A172 (cell line): ENCODE data around the gene GFPT2. TPM values are rescaled to one million over a fixed set of nuclear protein-coding genes. Genes with fewer than 3 reads are reported as not detected.

Source experiments
- DNase-seq: peaks from one replicate; pipeline ENCODE4 v3.0.0-alpha.2; 2015; ENCODE audit warnings: low spot score
- total RNA-seq: library from RNA; depleted of rRNA; stranded (reverse); fragments of >200 nt; shearing (Covaris generic); gene quantifications from 2 replicates; pipeline ENCODE4 v1.2.3, GENCODE V29; 2014; rRNA removed

The GFPT2 gene
- total RNA-seq, 1 experiment from 2014 or later = 42.0 TPM

GRCh38 chr5:180283026-180283615 lies 70.0 kb downstream of the GFPT2 start:
- DNase-seq = peak; percentile 38

GRCh38 chr5:180282281-180282680 lies 70.9 kb downstream of the GFPT2 start:
- no peak for DNase-seq

GRCh38 chr5:180281706-180282105 lies 71.4 kb downstream of the GFPT2 start:
- DNase-seq = no peak

GRCh38 chr5:180274695-180275094 lies 78.4 kb downstream of the GFPT2 start:
- no peak for DNase-seq

GRCh38 chr5:180271221-180271620 lies 81.9 kb downstream of the GFPT2 start:
- no peak for DNase-seq

- peak; percentile 24 for DNase-seq
Measured at GRCh38 chr5:180259260-180259611, 93.9 kb downstream of the GFPT2 start.

GRCh38 chr5:180253036-180253824 lies 99.9 kb downstream of the GFPT2 start:
- DNase-seq = no peak

GRCh38 chr5:180251887-180252286 lies 101.2 kb downstream of the GFPT2 start:
- DNase-seq = no peak

- DNase-seq = no peak
Measured at GRCh38 chr5:180251141-180251540, 102.0 kb downstream of the GFPT2 start.

Other genes starting within 250 kb of the GFPT2 start
- gene RASGEF1C, start 144.1 kb downstream of the GFPT2 start, total RNA-seq = 0.17 and 1.2 TPM in 2 replicates
- gene MAPK9, start 61.3 kb downstream of the GFPT2 start, total RNA-seq = 36.9 and 37.9 TPM in 2 replicates
- 18.4 and 21.2 TPM in 2 replicates for gene CNOT6, start 141.0 kb upstream of the GFPT2 start, total RNA-seq
- gene SCGB3A1, start 238.2 kb upstream of the GFPT2 start, total RNA-seq = not detected in 2 replicates